NCI-H128 (cell line): ENCODE data around the gene PHTF2.
"Not testable (repeated sequence)": the region's sequence is repeated elsewhere in the genome, so short reads cannot be mapped to it uniquely, and the experiment has no call there.

ENCODE experiments used
- DNase-seq: peaks from one replicate; lab custom pipeline; 2025; ENCODE audit not compliant: unreplicated experiment; lab: John Stamatoyannopoulos, UW

PHTF2 gene

GRCh38 chr7:77873416-77874327, 75.1 kb downstream of the PHTF2 start:
- DNase-seq, result not testable (repeated sequence)

- DNase-seq, result no peak
Observed at GRCh38 chr7:77877791-77878190, 79.2 kb downstream of the PHTF2 start.

GRCh38 chr7:77878500-77878899, 79.9 kb downstream of the PHTF2 start:
- DNase-seq, result no peak

GRCh38 chr7:77879272-77879671, 80.7 kb downstream of the PHTF2 start:
- DNase-seq, result no peak

- DNase-seq, result no peak
Observed at GRCh38 chr7:77881871-77882270, 83.3 kb downstream of the PHTF2 start.

GRCh38 chr7:77885155-77885554, 86.6 kb downstream of the PHTF2 start:
- no peak for DNase-seq

- DNase-seq, result no peak
Observed at GRCh38 chr7:77887567-77887966, 89.0 kb downstream of the PHTF2 start.

- DNase-seq, result no peak
Observed at GRCh38 chr7:77888998-77889397, 90.4 kb downstream of the PHTF2 start.

- no peak for DNase-seq
Observed at GRCh38 chr7:77893813-77894212, 95.2 kb downstream of the PHTF2 start.

GRCh38 chr7:77894574-77895091, 96.1 kb downstream of the PHTF2 start:
- no peak for DNase-seq

- no peak for DNase-seq
Observed at GRCh38 chr7:77895905-77896304, 97.3 kb downstream of the PHTF2 start.

GRCh38 chr7:77897004-77897547, 98.5 kb downstream of the PHTF2 start:
- DNase-seq, result no peak

GRCh38 chr7:77899516-77899915, 100.9 kb downstream of the PHTF2 start:
- no peak for DNase-seq

- DNase-seq, result no peak
Observed at GRCh38 chr7:77903597-77903996, 105.0 kb downstream of the PHTF2 start.

- no peak for DNase-seq
Observed at GRCh38 chr7:77904252-77904651, 105.7 kb downstream of the PHTF2 start.

- no peak for DNase-seq
Observed at GRCh38 chr7:77907281-77907680, 108.7 kb downstream of the PHTF2 start.

- no peak for DNase-seq
Observed at GRCh38 chr7:77908664-77909063, 110.1 kb downstream of the PHTF2 start.

- DNase-seq, result no peak
Observed at GRCh38 chr7:77910124-77910523, 111.6 kb downstream of the PHTF2 start.

GRCh38 chr7:77912293-77912692, 113.7 kb downstream of the PHTF2 start:
- DNase-seq, result no peak

- DNase-seq, result no peak
Observed at GRCh38 chr7:77913977-77914607, 115.5 kb downstream of the PHTF2 start.

GRCh38 chr7:77917500-77918262, 119.1 kb downstream of the PHTF2 start:
- DNase-seq, result no peak
